DMS153 treated with DMSO at 0.1 percent for 48 hours (cell line): ENCODE data around the gene LGALS4.
A peak's percentile ranks its signal among the peaks of the same experiment; 100 is the strongest.
"Not testable (repeated sequence)": the region's sequence is repeated elsewhere in the genome, so short reads cannot be mapped to it uniquely, and the experiment has no call there.

Experiments used
- DNase-seq: peaks from one replicate; lab custom pipeline; 2025; ENCODE audit not compliant: unreplicated experiment; lab: John Stamatoyannopoulos, UW

LGALS4 gene

DNA sequence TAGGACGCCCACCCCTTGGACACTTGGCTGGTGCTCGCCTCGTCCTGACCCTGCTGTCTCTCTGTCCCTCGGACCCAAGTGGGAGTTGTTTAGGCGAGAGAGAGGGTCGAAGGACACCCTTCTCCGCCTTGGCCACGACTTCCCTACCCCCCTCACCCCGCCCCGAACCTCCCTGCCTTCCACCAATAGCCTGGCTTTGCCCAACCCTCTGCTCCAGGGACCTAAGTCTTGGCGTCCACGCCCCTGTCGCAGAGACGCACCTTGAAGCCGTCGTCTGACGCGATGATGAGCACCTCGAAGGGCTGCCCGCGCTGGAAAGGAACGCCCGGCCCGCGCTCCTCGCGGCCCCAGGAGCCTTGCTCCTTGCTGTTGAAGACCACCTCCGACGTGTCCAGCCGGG, 41.2 kb downstream of the LGALS4 start:
- DNase-seq: not testable (repeated sequence)

DNA sequence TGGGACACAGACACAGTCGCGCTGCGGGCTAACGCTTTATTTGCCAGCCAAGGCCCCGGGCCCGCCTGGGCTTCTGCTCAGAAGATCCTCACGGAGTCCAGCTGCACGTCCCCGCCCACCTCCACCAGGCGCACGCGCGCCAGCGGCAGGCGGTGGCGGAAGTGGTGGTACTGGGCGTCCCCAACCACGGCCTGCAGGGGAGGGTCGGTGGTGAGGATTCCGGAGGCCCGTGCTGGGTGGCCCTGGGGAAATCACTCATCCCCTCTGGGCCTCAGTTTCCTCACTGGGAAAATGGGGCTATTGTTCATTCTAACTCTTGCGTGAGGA, 41.8 kb downstream of the LGALS4 start:
- not testable (repeated sequence) for DNase-seq

DNA sequence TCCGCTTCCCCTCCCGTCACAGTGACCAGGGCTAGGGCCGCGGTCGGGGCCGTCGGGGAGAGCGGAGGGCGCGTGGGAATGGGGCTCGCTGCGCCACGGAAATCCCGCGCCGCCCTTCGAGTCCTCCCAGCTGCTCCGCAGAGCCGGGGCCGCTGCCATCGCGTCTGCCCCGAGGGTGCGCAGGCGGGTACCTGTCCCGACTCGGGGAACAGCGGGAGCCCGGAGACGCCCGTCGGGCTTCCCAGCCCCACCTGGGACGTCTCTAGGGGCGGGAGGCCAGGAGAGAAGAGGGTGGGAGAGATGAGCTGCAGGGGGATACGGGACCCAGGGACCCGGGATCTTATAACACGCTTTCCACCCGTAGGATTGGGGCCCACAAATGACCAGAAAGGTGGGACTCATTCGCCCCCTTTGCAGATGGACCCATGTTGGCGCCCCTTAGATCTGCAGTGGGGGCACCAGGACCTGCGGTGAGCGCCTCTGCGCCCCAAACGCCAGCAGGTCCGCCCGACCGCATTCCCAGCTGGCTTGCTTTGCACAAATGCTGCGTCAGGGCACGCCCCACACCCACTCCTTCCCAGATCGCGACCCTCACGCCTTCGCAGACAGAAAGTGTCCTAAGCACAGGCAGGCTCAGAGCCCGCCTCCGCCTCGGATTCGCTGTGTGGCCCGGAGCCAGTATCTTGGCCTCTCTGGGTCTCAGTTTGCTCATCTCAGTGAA, 42.4 kb downstream of the LGALS4 start:
- DNase-seq: not testable (repeated sequence)

DNA sequence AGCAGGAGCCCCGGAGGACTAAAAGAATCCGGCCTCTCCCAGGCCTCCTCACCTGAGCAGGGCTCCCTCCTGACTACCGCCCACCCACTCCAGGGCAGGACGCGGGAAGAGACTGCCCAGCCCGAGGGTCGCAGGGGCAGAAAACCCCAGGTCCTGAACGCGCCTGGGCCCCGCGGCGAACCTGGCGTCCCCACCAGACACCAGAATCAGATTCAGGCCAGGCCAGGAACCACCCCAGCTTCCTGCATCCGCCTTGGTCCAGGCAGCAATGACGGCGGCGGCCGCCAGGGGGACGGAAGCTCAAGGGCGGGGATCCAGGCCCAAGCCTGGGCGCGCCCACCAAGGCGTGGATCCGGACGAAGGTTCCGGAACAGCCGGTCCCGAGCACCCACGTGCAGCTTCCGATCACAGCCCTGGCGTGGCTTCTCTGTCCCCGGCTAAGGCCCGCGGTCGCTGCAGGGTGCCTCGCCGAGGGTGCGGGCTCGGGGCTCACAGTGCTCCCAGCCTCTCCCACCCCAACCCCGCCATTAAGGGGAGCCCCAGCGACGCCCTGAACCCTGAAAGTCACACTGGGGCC, 43.0 kb downstream of the LGALS4 start:
- DNase-seq: peak; percentile 12

DNA sequence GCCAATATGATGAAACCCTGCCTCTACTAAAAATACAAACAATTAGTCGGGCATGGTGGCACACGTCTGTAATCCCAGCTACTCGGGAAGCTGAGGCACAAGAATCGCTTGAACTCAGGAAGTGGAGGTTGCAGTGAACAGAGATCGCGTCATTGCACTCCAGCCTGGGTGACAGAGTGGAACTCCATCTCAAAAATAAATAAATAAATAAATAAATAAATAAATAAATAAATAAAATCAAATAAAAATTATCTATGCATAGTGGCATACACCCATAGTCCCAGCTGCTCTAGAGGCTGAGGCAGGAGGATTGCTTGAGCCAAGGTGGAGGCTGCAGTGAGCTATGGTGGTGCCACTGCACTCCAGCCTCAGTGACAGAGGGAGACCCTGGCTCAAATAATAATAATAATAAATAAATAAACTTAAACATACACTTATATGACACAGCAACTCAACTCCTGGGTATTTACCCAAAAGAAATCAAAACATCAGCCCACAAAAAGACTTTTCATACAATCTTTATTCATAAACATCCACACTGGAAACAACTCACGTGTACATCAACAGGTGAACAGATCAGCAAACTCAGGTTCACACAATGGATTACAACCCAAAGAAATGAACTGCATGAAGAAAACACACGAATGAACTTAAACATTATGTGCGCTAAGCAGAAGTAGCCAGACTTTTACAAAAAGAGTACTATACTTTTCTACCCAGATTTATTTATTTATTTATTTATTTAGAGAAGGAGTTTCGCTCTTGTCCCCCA, 46.3 kb downstream of the LGALS4 start:
- DNase-seq: no peak

DNA sequence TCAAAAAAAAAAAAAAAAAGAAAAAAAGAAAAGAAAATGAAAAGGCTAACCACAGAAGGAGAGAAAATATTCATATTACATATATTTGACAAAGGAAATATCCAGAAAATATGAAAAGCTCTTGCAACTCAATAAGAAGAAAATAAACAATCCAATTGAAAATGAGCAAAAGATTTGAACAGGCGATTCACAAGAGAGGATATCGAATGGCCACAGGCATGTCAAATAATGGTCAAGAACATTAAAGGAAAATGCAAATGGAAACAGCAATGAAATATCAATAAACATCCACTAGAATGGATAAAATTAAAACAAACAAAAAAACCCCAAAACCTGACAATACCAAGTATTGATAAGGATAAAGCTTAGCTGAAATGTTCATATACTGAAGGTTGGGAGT, 47.5 kb downstream of the LGALS4 start:
- DNase-seq: no peak

DNA sequence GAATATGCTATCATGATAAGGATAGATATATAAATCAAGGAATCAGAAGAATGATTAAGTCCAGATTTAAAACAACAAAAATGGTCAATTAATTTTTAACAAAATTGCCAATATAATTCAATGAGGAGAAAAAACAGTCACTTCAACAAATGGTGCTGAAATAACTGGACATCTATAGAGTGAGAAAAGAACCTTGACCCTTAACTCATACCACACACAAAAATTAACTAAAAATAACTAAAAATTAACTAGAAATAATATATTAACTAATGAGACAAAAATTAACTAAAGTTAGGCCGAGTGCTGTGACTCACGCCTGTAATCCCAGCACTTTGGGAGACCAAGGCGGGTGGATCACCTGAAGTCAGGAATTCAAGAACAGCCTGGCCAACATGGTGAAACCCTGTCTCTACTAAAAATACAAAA, 48.9 kb downstream of the LGALS4 start:
- no peak for DNase-seq

DNA sequence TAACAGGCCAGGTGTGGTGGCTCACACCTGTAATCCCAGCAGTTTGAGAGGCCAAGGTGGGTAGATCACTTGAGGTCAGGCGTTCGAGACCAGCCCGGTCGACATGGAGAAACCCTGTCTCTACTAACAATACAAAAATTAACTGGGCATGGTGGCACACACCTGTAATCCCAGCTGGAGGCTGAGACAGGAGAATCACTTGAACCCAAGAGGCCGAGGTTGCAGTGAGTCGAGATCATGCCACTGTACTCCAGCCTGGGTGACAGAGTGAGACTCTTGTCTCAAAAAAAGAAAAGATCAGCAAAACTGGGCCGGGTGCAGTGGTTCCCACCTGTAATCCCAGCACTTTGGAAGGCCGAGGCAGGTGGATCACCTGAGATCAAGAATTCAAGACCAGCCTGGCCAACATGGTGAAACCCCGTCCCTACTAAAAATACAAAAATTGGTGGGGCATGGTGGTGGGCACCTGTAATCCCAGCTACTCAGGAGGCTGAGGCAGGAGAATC, 50.8 kb downstream of the LGALS4 start:
- not testable (repeated sequence) for DNase-seq

DNA sequence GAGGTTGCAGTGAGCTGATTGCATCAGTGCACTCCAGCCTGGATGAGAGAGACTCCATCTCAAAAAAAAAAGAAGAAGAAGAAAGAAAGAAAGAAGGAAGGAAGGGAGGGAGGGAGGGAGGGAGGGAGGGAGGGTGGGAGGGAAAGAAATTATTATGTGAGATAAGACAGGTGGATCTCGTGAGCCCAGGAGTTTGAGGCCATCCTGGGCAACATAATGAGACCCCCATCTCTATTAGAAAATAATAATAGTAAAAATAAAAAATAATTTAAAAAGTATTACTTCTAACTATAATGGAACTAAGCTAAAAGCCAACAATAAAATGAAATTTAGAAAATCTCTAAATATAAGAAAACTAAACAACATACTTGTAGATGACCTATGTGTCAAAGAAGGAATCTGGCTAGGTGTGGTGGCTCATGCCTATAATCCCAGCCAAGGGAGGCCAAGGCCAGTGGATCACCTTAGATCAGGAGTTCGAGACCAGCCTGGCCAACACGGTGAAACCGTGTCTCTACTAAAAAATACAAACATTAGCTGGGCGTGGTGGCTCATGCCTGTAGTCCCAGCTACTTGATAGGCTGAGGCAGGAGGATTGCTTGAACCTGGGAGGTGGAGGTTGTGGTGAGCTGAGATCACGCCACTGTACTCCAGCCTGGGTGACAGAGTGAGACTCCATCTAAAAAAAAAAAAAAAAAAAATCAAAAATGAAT, 51.8 kb downstream of the LGALS4 start:
- DNase-seq: not testable (repeated sequence)

DNA sequence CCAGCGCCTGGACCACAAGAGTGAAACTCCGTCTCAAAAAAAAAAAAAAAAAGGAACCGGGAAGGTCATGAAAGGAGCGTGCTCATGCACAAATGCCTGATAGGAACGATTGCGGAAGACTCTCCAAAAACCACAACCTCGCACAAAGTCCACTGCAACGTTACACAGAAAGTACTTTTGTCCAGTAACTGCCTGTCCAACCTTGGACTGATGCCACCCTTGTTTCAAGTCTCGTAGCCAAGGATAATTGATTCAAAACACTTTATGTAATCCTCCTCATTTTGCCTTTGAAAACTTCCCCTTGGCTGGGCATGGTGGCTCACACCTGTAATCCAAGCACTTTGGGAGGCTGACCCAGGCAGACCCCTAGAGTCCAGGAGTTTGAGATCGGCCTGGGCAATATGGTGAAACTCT, 53.1 kb downstream of the LGALS4 start:
- no peak for DNase-seq

DNA sequence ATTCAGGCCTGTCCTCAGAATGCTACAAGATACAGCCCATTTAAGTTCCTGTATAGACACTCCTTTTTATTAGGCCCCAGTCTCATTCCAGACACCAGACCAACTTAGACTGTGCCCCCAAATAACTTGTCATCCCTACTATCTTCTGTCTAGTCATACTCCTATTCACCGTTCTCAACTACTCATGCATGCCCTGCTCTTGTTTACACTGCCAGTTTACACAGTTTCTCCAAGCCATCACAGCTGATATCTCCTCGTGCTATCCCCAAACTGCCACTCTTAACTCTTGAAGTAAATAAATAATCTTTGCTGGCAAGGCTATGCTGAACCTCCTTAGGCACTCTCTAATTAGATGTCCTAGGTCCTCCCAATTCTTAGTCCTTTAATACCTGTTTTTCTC, 58.5 kb downstream of the LGALS4 start:
- DNase-seq: not testable (repeated sequence)

DNA sequence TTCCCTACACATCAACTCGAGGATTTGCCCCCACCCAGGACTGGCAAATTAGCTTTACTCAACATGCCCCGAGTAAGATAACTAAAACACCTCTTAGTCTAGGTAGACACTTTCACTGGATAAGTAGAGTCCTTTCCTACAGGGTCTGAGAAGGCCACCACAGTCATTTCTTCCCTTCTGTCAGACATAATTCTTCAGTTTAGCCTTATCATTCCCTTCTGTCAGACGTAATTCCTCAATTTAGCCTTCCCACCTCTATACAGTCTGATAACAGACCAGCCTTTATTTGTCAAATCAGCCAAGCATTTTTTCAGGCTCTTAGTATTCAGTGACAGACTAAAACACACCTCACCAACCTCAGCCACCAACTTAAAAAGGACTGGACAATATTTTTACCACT, 59.0 kb downstream of the LGALS4 start:
- not testable (repeated sequence) for DNase-seq
